Amygdala (tissue), 56 donors: Measurements from ENCODE around the gene PDXP.

Experiments used
- DNase-seq, 56 donors: peaks; one replicate each; lab custom pipeline; 2025; lab: John Stamatoyannopoulos, UW

Gene PDXP

DNA sequence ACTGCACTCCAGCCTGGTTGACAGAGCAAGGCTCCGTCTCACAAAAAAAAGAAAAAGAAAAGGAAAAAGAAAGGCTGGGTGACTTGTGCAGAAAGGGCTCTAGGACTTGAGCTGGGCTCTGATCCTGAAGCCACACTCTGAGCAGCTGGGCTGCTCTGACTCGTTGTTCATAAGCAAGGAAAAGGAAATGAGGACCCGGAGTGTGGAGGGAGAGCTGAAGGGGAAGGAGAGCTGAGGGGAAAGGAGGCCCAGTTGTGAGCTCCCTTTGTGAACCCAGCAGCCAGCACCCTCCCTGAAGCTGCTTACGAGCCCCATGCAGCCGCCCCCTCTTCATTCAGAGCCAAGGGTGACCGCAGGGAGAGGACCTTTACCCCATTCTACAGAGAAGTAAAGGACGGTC lies 31.4 kb upstream of the PDXP start:
- no peak for DNase-seq

DNA sequence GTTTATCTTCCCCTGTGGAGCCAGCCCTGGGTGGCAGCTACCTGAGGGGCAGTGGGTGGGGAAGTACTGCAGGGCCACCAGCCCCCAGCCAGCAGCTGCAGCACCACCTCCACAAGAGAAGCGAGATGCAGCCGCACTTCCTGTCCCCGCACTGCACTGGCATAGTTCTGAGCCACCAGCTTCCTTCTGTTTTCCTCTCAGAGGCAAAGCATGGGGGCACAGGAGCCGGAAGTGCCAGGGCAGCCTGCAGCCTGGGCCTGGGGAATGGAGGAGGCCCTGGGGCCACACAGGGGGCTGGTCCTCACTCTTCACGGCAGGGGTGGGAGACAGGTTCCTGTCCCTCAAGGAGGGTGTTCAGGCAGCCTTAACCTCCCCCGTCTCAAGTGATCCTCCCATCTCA lies 31.0 kb upstream of the PDXP start:
- peak in 10 of 56 donors; percentile 6 to 51 (median 23) for DNase-seq

DNA sequence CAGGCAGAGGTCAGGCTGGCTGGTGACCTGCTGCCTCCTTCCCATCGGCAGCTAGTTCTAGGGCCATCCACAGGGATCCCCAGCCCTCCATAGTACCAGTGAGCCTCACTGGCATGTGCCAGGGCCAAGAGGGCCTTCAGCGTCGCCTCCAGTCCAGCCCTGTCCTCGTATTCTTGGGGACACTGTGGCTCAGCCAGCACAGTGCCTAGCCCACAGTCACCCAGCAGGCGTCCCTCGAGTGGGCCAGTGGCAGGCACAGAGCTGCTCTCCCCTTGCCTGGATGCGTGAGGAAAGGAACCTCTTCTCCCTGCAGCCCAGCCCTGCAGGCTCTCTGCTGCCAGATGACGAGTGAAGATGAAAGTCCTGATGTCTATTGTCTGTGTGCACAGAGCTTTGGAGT lies 29.7 kb upstream of the PDXP start:
- DNase-seq, result no peak

DNA sequence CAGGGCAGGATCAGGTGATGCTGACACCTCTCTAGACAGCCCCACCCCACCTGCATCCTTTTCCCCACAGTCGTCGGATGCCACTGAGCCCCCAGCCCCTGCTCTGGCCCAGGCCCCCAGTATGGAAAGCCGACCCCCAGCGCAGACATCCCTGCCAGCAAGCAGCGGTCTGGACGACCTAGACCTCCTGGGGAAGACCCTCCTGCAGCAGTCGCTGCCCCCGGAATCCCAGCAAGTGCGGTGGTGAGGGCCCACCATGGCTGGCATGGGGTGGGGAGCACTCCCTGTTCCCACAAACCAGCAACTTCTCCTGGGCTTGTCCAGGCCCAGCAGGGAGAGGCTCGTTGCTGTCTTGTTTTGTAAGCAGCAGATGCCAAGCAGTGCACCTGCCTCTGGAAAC lies 28.6 kb upstream of the PDXP start:
- no peak for DNase-seq

DNA sequence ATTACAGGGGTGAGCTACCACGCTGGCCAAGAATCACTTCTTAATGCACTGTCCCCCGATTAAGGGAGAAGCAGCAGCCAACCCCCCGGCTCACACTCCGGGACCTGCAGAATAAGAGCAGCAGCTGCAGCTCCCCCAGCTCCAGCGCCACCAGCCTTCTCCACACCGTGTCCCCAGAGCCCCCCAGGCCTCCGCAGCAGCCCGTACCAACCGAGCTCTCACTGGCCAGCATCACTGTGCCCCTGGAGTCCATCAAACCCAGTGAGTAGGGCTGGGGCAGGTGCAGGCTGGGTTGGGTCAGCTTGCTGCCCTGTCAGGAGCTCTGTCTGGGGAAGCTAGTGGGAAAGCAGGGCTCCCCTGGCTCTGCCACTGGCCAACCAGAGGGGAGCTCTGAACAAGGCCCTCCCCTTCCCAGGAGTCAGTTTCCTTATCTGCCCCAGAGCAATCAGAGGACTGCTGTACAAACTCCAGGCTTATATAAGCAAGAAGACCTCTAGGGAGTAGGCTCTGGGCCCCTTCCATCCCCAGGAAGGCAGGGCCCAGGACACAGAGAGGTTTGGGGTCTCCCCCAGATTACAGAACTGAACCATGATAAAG lies 27.6 kb upstream of the PDXP start:
- no peak for DNase-seq

DNA sequence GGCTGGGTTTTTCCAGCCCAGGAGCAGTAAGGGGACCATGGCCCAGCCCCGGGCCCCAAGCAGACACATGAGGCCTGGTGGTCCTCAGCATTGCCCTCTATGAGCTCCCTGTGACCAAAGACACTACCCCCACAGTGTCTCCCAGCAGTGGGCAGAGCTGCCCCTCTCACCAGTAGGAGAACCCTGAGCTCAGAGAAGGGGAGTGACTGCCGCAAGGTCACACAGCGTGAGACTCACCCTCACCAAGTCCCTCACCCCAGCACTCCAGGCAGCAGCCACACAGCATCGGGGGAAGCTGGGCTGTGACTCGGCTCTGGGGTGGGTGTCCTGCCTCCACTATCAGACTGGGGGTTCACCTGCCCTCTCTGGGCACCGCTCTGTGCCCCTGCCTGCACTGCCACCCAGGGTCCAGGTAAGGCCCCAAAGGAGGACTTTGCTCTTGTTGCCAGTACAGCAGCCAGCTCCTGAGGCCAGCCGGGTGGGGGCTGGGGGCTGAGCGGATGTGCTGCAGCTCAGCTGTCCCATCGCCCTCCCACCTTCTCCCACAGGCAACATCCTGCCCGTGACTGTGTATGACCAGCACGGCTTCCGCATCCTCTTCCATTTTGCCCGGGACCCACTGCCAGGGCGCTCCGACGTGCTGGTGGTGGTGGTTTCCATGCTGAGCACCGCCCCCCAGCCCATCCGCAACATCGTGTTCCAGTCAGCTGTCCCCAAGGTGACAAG lies 26.9 kb upstream of the PDXP start:
- DNase-seq, result no peak

DNA sequence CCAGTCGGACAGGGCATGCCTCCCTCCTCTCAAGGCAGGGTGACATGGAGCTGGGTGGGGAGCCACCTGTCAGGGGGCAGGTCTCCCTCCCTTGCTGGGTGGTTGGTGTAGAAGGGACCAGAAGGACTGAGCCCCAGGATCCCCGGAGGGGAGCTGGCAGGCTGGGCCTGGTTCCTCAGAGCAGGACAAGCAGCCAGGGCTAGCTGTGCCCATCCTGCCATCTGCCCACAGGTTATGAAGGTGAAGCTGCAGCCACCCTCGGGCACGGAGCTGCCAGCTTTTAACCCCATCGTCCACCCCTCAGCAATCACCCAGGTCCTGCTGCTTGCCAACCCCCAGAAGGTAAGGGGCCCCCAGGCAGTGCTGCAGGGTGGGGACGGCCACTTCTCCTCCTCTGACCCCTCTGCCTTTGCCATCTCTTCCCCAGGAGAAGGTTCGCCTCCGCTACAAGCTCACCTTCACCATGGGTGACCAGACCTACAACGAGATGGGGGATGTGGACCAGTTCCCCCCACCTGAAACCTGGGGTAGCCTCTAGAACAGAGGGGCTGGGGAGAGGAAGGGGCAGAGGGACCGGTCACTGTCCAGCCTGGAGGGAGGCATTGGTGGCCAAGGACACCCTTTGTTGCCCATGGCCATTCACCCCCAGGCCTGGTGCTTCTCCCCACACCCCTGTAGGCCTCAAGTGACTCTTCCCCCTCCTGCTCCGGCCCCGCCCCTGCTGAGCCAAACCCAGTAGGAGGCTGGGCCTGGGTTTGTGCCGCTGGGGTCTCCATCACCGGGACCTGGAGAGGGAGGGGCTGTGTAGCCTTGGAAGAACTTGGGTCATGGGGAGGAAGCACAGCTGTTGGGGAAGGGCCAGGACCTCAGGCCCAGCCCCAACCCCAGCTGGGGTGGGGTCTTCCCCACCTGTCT lies 26.1 kb upstream of the PDXP start:
- DNase-seq, result no peak

DNA sequence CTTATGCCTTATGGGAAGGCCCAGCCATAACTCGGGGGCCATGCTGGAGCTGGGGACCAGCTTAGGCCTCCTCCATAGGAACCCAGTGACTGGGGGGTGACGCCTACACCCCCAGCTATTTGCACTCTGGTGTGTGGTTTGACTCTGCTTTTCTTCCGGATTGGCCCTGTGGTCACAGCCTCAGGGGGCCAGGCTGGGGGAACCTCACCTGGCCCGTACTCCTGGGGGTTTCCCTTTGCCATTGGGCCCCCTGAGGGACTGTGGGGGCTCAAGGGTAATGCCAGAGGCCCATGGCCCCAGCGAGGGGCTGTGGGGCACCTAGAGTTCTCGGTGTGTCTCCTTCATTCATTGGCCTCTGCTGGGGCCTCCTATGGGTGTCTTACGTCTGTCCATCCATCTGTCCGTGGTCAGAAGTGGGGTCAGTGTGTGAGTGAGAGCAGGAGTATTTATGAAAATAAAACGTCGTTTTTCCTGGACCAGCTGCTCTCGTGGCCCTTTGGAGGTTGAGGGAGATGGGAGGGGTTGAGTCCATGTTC lies 25.4 kb upstream of the PDXP start:
- no peak for DNase-seq

DNA sequence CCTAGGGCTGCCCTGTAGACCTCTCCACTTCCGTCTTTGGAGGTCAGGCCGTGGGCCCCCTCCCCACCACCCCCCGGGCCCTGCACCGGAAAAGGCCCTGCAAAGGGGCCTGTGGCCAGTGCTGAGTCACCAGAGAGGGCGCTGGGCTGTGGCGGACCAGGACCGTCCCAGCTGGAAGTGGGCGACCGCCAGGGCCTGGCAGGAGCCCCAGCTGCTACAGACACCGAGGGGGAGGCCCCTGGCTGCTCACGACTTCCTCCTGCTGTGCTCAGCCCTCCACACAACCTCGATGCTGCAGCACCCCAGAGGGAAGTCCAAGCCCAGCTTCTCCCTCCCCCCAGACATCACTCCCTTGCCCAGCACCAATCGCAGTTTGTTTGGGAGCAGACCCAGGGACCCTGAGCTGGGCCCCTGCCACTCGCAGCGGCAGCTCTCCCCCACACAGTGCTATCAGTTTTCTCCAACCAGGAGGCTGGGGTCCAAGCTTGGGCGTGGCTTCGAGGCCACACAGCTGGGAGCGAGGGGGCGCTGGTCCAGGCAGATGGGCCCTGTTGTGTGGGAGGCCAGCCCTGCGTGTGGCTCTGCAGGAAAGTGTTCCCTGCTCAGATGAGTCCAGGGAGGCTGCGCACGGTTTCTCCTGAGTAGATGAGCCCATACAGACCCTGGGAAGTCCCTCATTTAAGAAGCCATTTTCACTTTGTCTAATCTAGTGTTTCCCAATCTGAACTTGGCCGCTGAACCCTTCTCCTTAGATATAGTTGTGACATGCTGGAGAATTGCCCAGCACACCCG lies 24.7 kb upstream of the PDXP start:
- peak in 54 of 56 donors; percentile 19 to 84 (median 70) for DNase-seq

DNA sequence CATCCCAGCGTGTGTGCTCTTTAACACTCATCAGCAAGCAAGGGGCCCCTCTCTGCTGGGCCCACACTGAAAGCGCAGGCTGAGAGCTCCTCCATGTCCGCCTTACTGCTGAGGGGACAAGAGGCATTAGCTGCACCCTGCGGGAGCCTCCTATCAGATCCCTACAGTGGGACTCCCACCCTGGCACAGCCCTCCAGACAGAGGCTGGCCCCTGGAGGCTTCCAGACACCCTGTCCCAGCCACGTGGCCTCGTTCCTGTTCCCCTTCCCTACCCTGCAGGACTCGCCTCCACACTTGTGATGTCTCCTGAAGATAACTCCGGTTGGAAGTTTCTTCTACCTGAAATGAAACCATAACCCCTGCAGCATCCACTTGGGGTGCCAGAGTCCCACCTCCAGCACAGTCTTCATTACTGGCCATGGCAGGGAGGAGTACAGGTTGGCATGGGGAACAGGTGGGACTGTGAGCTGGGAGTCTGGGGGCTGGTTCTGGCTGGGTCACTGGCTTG lies 24.1 kb upstream of the PDXP start:
- DNase-seq, result peak in 3 of 56 donors; percentile 14 to 36 (median 20)

DNA sequence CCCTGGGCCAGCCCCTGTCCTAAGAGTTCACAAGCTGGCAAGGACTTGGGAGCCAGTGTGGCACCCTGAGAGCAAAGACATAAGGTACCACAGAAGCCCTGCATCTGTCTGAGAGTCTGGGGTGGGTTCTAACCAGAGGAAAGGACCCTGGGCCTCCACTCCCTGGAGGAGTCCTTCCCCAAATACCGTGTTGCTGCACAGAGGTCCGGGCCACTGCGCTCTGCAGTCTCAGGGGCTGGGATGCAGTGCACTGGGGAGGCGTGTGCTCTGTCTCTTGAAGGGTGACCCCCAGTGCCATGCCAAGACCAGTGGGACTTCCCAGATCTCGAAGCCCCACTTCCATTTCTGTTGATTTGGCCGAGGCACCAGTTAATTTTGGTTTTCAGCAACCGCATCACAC lies 23.4 kb upstream of the PDXP start:
- DNase-seq, result no peak

DNA sequence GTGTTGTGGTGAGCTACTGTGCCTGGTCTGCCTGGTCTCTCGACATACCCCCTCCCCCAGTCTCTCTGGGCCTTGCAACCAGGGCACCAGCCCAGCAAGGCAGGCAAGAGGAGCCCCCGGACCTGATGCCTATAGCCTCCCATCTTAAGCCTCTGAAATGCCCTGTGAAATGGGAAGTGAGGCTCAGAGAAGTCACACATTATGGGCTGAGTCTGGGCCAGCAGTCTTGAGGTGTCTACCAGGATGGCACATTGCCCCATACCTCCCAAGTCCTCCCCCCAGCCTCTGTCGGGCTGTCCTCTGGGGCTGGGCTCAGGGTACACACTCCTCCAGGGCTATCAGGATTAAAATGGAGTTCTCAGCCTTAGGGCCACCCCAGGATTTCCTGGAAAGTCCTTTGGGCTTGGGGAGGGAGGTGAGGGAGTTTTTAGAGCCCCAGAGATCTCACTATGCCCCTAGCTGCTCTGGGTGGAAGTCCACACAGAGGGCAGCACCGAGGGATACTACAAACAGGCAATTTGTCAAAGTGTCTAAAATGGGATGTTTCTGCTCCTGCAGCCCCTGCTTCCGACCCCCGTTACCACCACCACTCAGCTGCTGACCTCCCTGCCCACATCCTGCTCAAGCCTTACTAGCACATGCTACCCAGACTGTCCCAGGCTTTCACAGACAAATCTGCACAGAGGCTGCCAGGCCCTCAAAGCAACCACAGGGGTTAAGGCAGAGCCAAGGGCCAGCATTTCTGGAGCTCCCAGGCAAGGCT lies 22.2 kb upstream of the PDXP start:
- DNase-seq, result peak in 2 of 56 donors; percentile 28 to 43

DNA sequence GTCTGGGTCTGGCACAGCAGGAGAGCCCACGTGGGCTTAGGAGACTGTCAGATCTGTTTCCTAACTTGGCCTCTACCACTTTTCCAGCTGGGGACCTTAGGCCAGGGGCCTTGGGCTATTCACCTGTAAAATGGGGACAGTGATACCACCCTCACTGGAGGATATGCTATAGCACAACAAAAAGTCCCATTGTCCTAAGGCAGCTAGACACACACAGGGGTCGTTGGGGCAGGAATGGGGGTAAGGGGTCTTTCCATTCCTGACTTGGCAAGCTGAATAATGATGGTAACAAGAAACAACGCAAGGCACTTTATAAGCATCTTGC lies 21.6 kb upstream of the PDXP start:
- DNase-seq, result no peak

DNA sequence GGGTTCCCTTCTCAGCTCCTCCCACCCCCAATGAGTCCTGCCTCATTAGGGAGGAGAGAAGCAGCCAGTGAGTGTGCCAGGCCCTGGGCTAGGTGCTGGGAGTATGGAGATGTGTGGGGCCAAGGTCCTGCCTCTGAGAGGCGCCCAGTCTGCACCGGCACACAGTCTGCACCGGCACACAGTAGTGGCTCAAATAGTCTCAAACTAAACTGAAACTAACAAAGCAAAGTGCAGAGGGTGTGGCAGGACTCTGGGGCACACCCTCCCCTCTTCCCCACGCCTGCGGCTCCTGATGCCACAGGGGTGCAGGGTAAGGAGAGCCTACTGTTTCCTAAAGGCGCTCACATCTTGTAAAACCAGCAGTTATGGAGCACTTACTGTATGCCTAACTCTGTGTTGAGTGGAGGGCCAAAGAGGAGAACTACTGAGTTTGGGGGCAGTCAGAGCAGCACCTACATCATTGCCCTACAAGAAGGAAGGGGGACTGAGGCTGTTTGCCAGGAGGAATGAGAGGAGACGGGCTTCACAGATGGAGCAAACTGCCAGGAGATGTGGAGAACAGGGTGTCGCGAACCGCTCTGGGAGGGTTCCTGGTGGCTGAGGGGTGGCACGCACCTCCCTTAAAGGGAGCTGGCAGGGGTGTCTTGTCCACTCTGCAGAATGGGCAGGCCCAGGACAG lies 20.0 kb upstream of the PDXP start:
- no peak for DNase-seq

DNA sequence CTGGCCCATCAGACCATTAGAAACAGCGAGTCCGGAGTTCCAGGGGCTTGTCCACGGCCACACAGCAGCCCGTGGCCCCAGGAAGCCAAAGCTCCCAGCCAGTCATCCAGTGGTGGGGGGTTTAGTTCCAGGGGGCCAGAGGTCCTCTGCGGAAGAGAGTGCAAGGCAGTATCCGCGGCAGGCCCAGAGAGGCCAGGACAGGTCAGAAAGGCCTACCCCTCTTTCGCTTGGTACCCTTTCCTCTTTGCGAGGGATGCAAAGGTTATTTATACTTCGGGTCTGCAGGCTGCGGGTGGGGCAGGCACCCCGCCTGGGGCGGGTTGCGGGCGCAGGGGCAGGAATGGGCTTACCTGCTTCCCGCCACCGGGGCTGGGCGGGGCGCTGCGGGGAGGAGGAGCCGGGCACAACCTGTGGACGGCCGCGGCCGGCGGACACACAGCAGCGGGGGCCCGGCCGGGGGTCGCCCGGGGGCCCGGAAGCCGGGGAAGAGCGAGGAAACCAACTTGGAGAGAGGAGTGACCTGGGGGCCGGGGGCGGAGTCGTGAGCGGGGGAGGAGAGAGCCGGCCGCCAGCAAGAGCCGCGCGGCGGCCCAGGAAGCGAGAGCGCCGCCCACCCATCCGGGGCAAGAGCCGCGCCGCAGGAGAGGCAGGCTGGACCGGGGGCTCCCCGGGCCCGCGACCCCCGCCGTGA lies 19.3 kb upstream of the PDXP start, which contains the start of gene SH3BP1:
TSS of gene SH3BP1 (plus strand) at position 600 of the 691 bp plus-strand sequence. CDS start 119 bp downstream, outside the sequence.
- DNase-seq, result peak in 4 of 56 donors; percentile 14 to 60 (median 27)

DNA sequence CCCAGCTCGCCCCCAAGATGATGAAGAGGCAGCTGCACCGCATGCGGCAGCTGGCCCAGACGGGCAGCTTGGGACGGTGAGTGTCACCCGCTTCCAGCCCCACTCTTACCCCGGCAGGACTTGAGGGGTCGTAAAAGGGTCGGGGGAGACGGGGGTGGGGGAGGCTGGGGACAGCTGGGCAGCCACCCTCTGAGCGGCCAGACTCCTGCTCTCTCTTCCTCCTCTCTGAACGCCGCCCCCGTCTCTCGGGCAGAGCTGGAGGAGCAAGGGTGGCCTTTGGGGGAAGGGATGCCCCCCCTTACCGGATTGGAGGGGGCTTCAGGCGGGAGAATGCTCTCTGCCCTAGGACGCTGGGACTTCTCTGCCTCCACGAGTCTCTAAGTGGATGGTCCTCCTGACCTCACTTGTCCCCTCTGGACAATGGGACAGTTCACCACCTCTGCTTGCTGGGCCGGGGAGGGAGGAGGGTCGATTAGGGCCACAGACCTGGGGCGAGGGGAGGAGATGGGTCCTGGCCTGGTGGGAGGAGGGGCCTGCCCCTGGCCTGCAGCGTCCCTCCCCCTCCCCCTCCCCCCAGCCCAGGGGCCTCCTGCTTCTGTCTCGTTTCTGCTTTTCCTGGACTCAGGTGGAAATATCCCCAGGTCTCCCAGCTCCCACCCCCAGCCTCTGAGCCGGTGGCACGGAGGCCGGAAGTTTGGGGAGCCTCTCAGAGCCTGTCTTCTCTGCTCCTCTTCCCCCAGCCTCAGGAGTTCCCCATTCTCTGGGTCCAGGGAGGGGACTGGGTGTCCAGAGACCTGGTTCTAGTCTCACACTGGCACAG lies 18.5 kb upstream of the PDXP start:
- peak in 1 of 56 donors; percentile 71 for DNase-seq
